Motor neuron (in vitro differentiated cells): ENCODE data around the gene NELL1. TPM values are rescaled to one million over a fixed set of nuclear protein-coding genes. Genes with fewer than 3 reads are reported as not detected.

Experiments used
- ATAC-seq, 8 experiments: fragments of 200-7000 bp; cut with Tn5 transposase; replicated peaks in 6 of 8; 2 replicates each; pipeline ENCODE4 v1.8.0; 2021; ENCODE audit warnings: mild to moderate bottlenecking in 8 of 8, moderate library complexity in 8 of 8
- H3K27ac ChIP-seq, 2 donors: fragments of 250-450 bp; sonication (Bioruptor Pico); 2 replicates each; pipeline ENCODE4 v1.9.0; 2021; ENCODE audit warnings: antibody characterized with exemption in 2 of 2, mild to moderate bottlenecking in 2 of 2, moderate library complexity in 1 of 2
- H3K4me1 ChIP-seq, 2 donors: fragments of 250-450 bp; sonication (Bioruptor Pico); replicated peaks in 1 of 2; 2 replicates each; pipeline ENCODE4 v1.6.1; 2021; ENCODE audit warnings: antibody characterized with exemption in 2 of 2, mild to moderate bottlenecking in 2 of 2, moderate library complexity in 1 of 2
- H3K4me3 ChIP-seq, 5 donors: fragments of 250-450 bp; sonication (Bioruptor Pico); 2 replicates each; pipeline ENCODE4 v1.9.0; 2021; ENCODE audit warnings: antibody characterized with exemption in 5 of 5, mild to moderate bottlenecking in 5 of 5, moderate library complexity in 4 of 5
- WGBS, 10 experiments: fragments of 450-650 bp; shearing (Covaris generic); methylation state at CpG; one replicate each; pipeline ENCODE4 v1.0.0; 2022; 5-methylcytosine and 5-hydroxymethylcytosine counted together
- in situ Hi-C, 9 experiments: fragments of 400-800 bp; cut with MboI; loops; one replicate each; pipeline ENCODE4 v1.15.0; 2021; ENCODE audit warnings: low sequenced_read_pairs in 9 of 9, low pct_unique_long_range_greater_than_20kb in 2 of 9; ENCODE audit not compliant: unreplicated experiment in 9 of 9
- total RNA-seq, 8 experiments: library from RNA; unstranded; fragments of 300-600 nt; gene quantifications; 2 replicates each; pipeline versions ENCODE4 v1.2.3 to v1.2.4, GENCODE V29; 2022

NELL1 gene
- total RNA-seq, 8 experiments from 2014 or later, result 0.25 to 129 (median 46.4) TPM

DNA sequence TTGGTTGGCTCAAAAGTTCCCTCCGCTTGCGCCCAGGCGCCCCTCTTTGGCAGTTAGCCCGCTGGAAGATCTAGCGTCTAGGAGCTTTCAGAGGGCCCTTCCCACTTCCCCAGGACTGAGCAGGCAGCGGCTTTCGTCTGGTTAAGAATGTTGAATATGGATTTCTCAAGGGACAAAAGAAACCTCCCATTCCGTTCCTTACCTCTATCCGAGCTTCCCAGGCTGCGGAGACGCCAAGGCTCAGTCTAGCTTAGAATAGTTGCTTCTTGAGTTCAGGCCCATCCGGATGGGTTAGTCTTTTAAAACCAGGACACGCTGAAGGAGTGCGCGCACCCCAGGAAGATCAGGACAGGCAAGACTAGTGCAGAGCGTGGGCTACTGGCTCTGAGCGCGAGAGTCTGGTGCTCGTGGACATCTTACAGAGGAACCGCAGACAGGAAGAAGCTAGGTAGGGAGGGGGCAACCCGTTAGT is 1.6 kb downstream of the NELL1 start:
- H3K4me1 ChIP-seq, result peaks cover 14 to 21% of the 10 kb centered on the region in 2 donors
- in situ Hi-C loops, result no loop called here
- 0 to 92% (median 13%) methylated on average over 2 to 10 of the region's 21 CpGs; no CpG with 5 or more reads in 1 of the 10 experiments for WGBS, 10 experiments
- H3K27ac ChIP-seq, result peak overlapping the region in 1 of 2 donors; percentile 75
- ATAC-seq, result peak in 6 of 8 experiments; percentile 2 to 19 (median 12)
- H3K4me3 ChIP-seq, result peak overlapping the region; percentile 54 to 93 (median 59)

DNA sequence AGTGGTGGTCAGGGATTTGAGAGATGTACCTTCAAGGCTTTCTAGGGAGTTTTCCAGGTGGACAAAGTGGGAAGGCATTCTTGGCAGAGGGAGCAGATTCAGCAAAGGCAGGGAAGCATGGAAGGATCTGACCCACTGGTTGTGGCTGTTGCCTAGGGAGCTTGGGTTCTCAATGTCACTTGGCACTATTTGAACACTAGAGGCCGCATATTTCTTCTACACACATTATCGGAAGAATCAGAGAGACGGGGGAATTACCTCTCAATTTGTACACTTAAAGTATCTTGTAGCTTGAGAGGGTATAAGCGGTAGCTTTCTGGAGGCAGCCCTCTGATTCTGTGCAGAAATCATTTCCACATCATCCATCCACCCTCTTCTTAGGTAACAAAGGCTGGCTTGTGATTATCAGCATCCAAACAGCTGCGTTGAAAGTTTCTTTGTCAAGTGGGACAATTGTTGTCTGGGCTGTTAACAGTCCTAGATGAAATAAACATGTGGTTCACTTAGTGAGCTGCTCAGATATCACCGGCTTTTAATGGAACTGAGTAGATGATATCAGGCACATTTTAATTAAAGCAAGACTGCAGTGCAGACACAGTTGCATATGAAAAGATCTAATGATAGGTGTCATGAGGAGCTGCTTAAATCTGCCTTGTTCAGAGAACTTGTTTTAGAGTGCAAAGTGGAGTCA is 2.6 kb downstream of the NELL1 start:
- H3K4me1 ChIP-seq, result peaks cover 14 to 21% of the 10 kb centered on the region in 2 donors
- no peak overlapping the region for H3K27ac ChIP-seq
- peak overlapping the region; percentile 54 to 93 (median 59) for H3K4me3 ChIP-seq
- WGBS, 10 experiments, result 0 to 32% (median 10%) methylated on average over 3 to 6 of the region's 6 CpGs; no CpG with 5 or more reads in 4 of the 10 experiments
- ATAC-seq, result peak; percentile 31 to 47 (median 35)
- in situ Hi-C loops, result no loop called here

DNA sequence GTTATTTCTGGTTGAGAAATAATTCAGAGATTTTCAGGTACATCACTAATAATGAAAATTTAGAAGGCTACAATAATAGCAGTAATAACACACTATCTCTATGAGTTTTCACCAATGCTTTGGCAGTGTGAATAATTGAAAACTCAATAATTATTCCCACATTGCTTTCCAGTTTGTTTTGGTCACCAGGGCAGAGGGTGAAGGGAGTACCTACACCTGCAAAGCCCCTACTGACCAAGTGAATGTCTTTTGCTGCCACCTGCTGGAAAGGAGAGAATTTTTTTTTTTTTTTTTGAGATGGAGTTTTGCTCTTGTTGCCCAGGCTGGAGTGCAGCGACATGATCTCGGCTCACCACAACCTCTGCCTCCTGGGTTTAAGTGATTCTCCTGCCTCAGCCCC is 3.2 kb downstream of the NELL1 start:
- no CpG with 5 or more reads among the region's 2 CpGs for WGBS, 10 experiments
- peaks cover 12 to 15% of the 10 kb centered on the region in 2 donors for H3K4me1 ChIP-seq
- no peak overlapping the region for H3K27ac ChIP-seq
- H3K4me3 ChIP-seq, result peak overlapping the region; percentile 54 to 93 (median 59)
- in situ Hi-C loops, result no loop called here
- ATAC-seq, result peak in 1 of 8 experiments; percentile 27

DNA sequence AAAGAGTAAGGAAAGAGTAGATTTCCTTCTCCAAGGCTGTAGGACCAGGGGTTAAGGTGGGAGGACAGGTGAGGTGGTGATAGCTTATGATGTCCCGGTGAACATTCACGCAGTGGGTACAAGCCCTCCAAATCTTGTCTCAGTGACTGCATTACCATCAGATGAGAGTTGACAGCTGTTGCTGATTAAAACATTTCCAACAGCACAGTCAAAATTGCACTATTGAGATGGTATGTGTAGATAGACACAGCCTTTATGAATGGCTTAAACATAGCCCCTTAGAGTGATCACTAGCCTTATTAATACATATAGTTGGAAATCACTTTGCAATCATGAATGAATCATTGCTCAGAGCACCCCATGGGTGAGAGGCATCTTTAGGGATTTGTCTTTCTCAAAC is 7.3 kb downstream of the NELL1 start:
- peaks cover 0 to 12% of the 10 kb centered on the region in 2 donors for H3K4me1 ChIP-seq
- ATAC-seq, result no peak
- in situ Hi-C loops, result no loop called here
- WGBS, 10 experiments, result 33 to 100% (median 78%) methylated on average over 2 of the region's 2 CpGs; no CpG with 5 or more reads in 6 of the 10 experiments
- H3K4me3 ChIP-seq, result no peak overlapping the region
- no peak overlapping the region for H3K27ac ChIP-seq

DNA sequence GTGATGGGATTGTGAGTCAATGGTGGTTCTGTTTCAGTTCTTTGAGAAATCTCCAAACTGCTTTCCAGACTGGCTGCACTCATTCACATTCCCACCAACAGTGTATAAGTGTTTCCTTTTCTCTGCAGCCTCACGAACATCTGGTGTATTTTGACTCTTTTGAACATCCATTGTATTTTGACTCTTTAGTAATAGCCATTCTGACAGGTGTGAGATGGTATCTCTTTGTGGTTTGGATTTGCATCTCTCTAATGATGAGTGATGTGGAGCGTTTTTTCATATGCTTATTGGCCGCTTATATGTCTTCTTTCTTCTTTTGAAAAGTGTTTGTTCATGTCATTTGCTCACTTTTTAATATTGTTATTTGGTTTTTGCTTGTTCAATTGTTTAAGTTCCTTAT is 19.4 kb downstream of the NELL1 start:
- Histone ChIP-seq H3K4me3 (no peak overlapping the region), H3K27ac (no peak overlapping the region), H3K4me1 (no peaks in the 10 kb centered on the region)
- ATAC-seq, result no peak
- in situ Hi-C loops, result no loop called here
- 0 to 93% (median 51%) methylated on average over 2 to 3 of the region's 3 CpGs; no CpG with 5 or more reads in 1 of the 10 experiments for WGBS, 10 experiments

DNA sequence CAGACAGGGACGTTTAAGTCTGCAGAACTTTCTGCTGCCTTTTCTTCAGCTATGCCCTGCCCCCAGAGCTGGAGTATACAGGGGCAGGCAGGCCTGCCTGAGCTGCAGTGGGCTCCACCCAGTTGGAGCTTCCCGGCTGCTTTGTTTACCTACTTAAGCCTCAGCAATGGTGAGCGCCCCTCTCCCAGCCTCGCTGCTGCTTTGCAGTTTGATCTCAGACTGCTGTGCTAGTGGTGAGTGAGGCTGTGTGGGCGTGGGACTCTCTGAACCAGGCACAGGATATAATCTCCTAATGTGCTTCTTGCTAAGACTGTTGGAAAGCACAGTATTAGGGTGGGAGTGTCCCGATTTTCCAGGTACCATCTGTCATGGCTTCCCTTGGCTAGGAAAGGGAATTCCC is 38.5 kb downstream of the NELL1 start:
- Histone ChIP-seq H3K4me3 (no peak overlapping the region), H3K27ac (no peak overlapping the region), H3K4me1 (no peaks in the 10 kb centered on the region)
- in situ Hi-C loops, result no loop called here
- WGBS, 10 experiments, result 0 to 77% (median 74%) methylated on average over 1 to 5 of the region's 6 CpGs; no CpG with 5 or more reads in 5 of the 10 experiments
- no peak for ATAC-seq

DNA sequence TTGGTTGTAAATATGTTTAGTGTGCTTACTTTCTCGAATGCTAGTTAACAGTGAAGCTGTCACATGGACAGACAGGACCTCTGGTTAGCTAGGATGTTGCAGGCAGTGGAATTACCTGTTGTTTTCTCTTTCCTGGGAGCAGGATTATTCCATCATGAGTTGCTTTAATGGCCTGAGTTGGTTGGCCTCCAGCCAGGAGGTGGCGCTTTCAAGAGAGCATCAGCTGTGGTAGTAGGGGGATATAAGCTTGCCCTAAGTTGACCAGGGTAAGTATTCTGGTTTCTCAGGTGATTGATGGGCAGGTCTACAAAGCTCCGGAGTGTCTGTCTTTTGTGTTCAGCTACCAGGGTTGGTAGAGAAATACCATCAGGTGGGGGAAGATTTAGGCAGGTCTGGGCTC is 43.5 kb downstream of the NELL1 start:
- WGBS, 10 experiments, result 29 to 100% (median 83%) methylated on average over 1 to 2 of the region's 3 CpGs; no CpG with 5 or more reads in 3 of the 10 experiments
- Histone ChIP-seq H3K27ac (no peak overlapping the region), H3K4me1 (peaks cover 0 to 4% of the 10 kb centered on the region in 2 donors), H3K4me3 (no peak overlapping the region)
- in situ Hi-C loops, result no loop called here
- no peak for ATAC-seq

DNA sequence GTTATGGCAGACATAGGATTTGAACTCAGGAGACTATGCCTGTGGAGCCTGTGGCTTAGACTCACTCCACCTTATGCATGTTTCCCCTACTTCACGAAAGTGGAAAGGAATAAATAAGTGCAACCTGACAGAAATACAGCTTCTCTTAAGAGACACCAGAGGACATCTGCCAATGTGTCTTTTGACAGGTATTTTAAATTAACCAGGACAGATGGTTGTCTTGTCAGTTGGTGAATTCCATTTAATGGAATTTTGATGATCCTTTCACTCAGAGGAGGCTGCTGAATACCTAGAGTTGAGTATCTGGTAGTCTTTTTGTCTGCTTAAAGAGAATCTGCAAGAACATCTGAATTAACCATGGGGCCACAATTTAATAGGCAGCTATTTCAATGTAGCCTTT is 46.1 kb downstream of the NELL1 start:
- H3K4me3 ChIP-seq, result no peak overlapping the region
- peaks cover 0 to 4% of the 10 kb centered on the region in 2 donors for H3K4me1 ChIP-seq
- in situ Hi-C loops, result no loop called here
- ATAC-seq, result no peak
- no peak overlapping the region for H3K27ac ChIP-seq
- 0 to 80% (median 0%) methylated on average over 1 of the region's 1 CpG; no CpG with 5 or more reads in 5 of the 10 experiments for WGBS, 10 experiments

DNA sequence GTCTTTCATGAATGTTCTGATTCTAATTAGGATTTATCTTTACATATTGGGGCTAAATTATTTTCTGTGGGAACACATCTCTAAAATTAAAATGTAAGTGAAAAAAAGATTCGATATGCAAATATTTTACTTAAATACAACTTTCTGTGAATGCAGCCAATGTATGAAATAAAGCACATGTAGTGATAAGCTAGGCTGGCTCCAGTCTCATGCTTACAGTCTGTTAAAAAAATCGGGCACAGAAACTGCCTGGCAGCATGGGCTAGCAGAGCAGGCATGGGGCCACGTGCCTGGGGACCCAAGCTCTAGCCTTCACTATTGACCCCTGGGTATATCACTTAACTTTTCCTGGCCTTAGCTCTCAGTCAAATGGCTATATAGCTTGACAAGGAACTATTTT is 46.5 kb downstream of the NELL1 start:
- no peak for ATAC-seq
- peaks cover 0 to 4% of the 10 kb centered on the region in 2 donors for H3K4me1 ChIP-seq
- H3K27ac ChIP-seq, result no peak overlapping the region
- 13 to 100% (median 85%) methylated on average over 1 to 3 of the region's 3 CpGs for WGBS, 10 experiments
- in situ Hi-C loops, result no loop called here
- no peak overlapping the region for H3K4me3 ChIP-seq

DNA sequence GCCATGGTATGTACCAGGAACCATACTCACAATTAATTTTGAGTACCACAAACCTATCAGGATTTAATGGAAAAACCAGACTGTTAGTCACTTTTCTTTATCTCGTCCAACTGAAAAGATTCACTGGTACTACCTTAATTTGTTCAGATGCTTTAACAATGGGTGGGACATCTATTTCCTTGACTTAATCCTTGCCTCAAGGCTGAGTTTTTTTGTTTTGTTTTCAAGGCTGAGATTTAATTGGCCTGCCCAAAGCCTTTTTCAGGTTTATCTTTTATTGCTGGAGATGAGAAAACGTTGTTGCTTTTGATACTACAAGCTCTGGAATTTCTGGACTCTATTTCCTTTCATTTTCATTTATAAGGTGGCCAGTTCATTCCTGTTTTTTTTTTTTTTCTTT is 50.4 kb downstream of the NELL1 start:
- no peak overlapping the region for H3K27ac ChIP-seq
- 0 to 93% (median 77%) methylated on average over 1 to 2 of the region's 2 CpGs; no CpG with 5 or more reads in 2 of the 10 experiments for WGBS, 10 experiments

DNA sequence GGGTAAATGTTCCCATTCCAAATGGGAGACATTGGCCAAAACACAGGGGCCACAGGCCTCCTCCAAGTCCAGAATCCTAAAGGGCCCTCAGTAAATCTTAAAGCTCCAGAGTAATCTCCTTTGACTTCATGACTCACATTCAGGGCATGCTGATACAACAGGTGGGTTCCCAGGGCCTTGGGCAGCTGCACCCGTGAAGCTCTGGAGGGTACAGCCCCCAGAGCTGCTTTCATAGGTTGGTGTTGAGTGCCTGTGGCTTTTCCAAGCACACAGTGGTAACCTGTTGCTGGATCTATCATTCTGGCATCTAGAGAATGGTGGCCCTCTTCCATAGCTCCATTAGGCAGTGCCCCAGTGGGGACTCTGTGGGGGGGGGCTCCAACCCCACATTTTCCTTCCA is 54.0 kb downstream of the NELL1 start:
- in situ Hi-C loops, result no loop called here
- no peak for ATAC-seq
- WGBS, 10 experiments, result 0 to 20% (median 17%) methylated on average over 1 of the region's 1 CpG; no CpG with 5 or more reads in 7 of the 10 experiments

More for the DNA sequence above, 50.4 kb downstream of the NELL1 start:
- no peak overlapping the region for H3K4me3 ChIP-seq
- in situ Hi-C loops, result no loop called here
- H3K4me1 ChIP-seq, result peaks cover 0 to 4% of the 10 kb centered on the region in 2 donors
- no peak for ATAC-seq

DNA sequence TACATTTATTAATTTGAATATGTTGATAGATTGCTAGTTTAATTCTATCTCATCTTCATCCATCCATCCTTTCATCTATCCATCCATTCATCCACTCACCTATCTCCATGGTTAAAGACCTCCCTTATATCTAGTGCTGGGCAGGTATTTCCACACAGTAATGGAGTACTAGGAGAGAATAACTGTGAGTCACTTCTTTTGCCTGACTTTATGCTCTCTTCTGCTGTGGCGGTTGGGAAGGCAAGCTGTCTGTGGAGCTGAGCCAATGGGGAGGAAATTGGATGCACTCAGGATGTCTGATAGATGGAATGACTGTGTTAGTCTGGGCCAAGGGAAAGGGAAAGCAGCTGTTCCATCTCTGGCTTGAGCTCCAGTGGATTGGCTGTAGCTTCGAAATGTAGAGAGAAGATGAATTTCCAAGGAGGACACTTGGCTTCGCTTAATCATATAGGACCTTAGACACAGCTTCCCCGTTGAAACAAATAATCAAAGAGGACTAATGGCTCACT is 60.3 kb downstream of the NELL1 start:
- 0 to 100% (median 67%) methylated on average over 1 to 4 of the region's 4 CpGs for WGBS, 10 experiments
- in situ Hi-C loops, result no loop called here
- no peak overlapping the region for H3K4me3 ChIP-seq
- no peak overlapping the region for H3K27ac ChIP-seq
- H3K4me1 ChIP-seq, result peaks cover 0 to 9% of the 10 kb centered on the region in 2 donors
- no peak for ATAC-seq

More for the DNA sequence above, 54.0 kb downstream of the NELL1 start:
- H3K27ac ChIP-seq, result no peak overlapping the region
- H3K4me1 ChIP-seq, result no peaks in the 10 kb centered on the region
- H3K4me3 ChIP-seq, result no peak overlapping the region

DNA sequence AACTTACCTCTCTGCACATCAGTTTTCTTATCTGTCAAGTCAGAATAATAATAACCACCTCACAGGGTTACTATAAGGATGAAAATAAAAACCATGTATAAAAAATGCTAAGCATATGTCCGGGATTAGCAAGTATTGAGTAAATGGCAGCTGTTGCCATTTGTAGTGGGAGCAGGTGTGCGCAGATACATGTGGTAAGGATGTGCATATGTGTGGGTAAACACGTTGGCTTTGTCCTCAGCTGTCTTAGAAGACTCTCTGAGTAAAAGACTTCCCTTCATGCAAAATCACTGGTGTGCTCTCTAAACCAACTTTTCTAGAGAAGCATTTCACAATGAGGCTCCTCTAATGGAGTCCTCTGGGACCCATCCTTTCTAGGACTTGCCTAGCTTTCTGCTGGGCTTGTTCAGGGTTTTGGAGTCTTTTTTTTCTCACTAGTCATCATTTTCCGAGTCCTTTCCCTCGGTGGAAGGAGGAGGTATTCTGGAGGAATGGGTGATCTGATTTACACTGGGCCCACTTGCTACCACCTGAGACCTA is 62.4 kb downstream of the NELL1 start:
- H3K4me3 ChIP-seq, result no peak overlapping the region
- peaks cover 0 to 9% of the 10 kb centered on the region in 2 donors for H3K4me1 ChIP-seq
- peak in 1 of 8 experiments; percentile 34 for ATAC-seq
- 0 to 81% (median 21%) methylated on average over 2 to 4 of the region's 5 CpGs; no CpG with 5 or more reads in 4 of the 10 experiments for WGBS, 10 experiments
- no peak overlapping the region for H3K27ac ChIP-seq
- in situ Hi-C loops, result no loop called here
